ENCODE results near the gene CIRBP. TPM values are rescaled to one million over a fixed set of nuclear protein-coding genes. Genes with fewer than 3 reads are reported as not detected.
A peak's percentile ranks its signal among the peaks of the same experiment; 100 is the strongest.

CIRBP gene
- total and polyA plus RNA-seq, 2 of the 13 experiments (the other 11 are each of a cell fraction or from before 2014, with no cell fraction given) = 133 to 140 TPM

DNA sequence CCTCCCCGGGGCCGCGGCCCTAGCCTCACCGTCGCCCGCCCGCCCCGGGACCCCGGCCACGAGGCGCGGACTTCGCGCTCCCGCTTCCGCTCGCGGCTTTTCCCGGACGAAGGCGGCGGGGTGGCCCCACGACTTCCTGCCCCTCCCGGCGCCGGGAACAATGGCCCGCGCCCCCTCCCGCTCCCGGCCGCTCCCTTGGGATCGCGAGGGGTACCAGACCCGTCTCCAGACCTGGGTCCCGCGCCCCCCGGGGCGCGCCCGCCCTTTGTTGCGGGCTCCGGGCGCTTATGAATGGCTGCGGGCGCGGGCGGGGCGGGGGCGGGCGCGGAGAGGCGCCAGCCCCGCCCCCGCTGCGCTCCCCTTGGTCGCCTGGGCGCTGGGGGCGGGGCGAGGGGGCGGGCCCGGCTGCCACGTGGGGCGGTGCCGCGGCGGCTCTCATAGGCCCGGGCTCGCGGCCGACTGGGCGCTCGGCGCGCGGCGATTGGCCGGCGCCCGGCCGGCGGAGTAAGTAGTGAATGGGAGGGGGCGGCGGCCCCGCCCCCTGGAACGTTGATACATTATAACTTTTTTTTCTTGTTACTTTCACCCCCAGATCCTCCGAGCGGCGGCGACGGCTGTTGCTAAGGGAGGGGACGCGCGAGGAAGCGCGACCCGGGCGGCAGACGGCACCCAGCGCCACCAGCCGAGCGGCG, 19.7 kb upstream of the CIRBP start (continued):
- TF ChIP-seq, protein P1, sequence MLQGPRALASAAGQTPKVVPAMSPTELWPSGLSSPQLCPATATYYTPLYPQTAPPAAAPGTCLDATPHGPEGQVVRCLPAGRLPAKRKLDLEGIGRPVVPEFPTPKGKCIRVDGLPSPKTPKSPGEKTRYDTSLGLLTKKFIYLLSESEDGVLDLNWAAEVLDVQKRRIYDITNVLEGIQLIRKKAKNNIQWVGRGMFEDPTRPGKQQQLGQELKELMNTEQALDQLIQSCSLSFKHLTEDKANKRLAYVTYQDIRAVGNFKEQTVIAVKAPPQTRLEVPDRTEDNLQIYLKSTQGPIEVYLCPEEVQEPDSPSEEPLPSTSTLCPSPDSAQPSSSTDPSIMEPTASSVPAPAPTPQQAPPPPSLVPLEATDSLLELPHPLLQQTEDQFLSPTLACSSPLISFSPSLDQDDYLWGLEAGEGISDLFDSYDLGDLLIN (CRISPR knock-in tag; IDR thresholded peaks at IDR 0.05; ENCODE audit: borderline replicate concordance) = peak; percentile 64; the same call in 1 of the 2 replicates
- no peak for TF ChIP-seq POLR2AphosphoS2 (IDR thresholded peaks at IDR 0.05; ENCODE audit: low read depth, low read length)
- no peak for TF ChIP-seq ZKSCAN5 (CRISPR knock-in tag; IDR thresholded peaks at IDR 0.05)
- TF ChIP-seq RFX5 (IDR thresholded peaks at IDR 0.05; ENCODE audit: low read depth, low read length) = no peak
- TF ChIP-seq ZNF101 (CRISPR knock-in tag; IDR thresholded peaks at IDR 0.05; ENCODE audit: borderline replicate concordance, low read depth) = no peak
- no peak for TF ChIP-seq NFATC3 (CRISPR knock-in tag; IDR thresholded peaks at IDR 0.05)
- TF ChIP-seq, protein P2, sequence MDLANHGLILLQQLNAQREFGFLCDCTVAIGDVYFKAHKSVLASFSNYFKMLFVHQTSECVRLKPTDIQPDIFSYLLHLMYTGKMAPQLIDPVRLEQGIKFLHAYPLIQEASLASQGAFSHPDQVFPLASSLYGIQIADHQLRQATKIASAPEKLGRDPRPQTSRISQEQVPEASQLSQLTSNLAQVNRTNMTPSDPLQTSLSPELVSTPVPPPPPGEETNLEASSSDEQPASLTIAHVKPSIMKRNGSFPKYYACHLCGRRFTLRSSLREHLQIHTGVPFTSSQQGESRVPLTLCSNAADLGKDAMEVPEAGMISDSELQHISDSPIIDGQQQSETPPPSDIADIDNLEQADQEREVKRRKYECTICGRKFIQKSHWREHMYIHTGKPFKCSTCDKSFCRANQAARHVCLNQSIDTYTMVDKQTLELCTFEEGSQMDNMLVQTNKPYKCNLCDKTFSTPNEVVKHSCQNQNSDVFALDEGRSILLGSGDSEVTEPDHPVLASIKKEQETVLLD (CRISPR knock-in tag; IDR thresholded peaks at IDR 0.05; ENCODE audit: low read depth) = peak; percentile 97
- no peak for TF ChIP-seq SP2 (CRISPR knock-in tag; IDR thresholded peaks at IDR 0.05)
- TF ChIP-seq, protein P3, sequence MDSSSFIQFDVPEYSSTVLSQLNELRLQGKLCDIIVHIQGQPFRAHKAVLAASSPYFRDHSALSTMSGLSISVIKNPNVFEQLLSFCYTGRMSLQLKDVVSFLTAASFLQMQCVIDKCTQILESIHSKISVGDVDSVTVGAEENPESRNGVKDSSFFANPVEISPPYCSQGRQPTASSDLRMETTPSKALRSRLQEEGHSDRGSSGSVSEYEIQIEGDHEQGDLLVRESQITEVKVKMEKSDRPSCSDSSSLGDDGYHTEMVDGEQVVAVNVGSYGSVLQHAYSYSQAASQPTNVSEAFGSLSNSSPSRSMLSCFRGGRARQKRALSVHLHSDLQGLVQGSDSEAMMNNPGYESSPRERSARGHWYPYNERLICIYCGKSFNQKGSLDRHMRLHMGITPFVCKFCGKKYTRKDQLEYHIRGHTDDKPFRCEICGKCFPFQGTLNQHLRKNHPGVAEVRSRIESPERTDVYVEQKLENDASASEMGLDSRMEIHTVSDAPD (CRISPR knock-in tag; IDR thresholded peaks at IDR 0.05) = 0 out of 2 replicates have a peak, but pooled peaks have one; percentile 28
- no peak for TF ChIP-seq ZNF44 (CRISPR knock-in tag; IDR thresholded peaks at IDR 0.05)
- no peak for TF ChIP-seq ZNF577 (CRISPR knock-in tag; IDR thresholded peaks at IDR 0.05; ENCODE audit: borderline replicate concordance, low read depth)
- TF ChIP-seq, protein P4, sequence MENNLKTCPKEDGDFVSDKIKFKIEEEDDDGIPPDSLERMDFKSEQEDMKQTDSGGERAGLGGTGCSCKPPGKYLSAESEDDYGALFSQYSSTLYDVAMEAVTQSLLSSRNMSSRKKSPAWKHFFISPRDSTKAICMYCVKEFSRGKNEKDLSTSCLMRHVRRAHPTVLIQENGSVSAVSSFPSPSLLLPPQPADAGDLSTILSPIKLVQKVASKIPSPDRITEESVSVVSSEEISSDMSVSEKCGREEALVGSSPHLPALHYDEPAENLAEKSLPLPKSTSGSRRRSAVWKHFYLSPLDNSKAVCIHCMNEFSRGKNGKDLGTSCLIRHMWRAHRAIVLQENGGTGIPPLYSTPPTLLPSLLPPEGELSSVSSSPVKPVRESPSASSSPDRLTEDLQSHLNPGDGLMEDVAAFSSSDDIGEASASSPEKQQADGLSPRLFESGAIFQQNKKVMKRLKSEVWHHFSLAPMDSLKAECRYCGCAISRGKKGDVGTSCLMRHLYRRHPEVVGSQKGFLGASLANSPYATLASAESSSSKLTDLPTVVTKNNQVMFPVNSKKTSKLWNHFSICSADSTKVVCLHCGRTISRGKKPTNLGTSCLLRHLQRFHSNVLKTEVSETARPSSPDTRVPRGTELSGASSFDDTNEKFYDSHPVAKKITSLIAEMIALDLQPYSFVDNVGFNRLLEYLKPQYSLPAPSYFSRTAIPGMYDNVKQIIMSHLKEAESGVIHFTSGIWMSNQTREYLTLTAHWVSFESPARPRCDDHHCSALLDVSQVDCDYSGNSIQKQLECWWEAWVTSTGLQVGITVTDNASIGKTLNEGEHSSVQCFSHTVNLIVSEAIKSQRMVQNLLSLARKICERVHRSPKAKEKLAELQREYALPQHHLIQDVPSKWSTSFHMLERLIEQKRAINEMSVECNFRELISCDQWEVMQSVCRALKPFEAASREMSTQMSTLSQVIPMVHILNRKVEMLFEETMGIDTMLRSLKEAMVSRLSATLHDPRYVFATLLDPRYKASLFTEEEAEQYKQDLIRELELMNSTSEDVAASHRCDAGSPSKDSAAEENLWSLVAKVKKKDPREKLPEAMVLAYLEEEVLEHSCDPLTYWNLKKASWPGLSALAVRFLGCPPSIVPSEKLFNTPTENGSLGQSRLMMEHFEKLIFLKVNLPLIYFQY (CRISPR knock-in tag; IDR thresholded peaks at IDR 0.05; ENCODE audit: borderline replicate concordance) = no peak; the same call in 1 of the 2 replicates
- TF ChIP-seq PAF1 (CRISPR knock-in tag; IDR thresholded peaks at IDR 0.05) = no peak
- no peak for TF ChIP-seq SMAD1 (CRISPR knock-in tag; IDR thresholded peaks at IDR 0.05; ENCODE audit: borderline replicate concordance, low read depth)
- TF ChIP-seq, protein P5, sequence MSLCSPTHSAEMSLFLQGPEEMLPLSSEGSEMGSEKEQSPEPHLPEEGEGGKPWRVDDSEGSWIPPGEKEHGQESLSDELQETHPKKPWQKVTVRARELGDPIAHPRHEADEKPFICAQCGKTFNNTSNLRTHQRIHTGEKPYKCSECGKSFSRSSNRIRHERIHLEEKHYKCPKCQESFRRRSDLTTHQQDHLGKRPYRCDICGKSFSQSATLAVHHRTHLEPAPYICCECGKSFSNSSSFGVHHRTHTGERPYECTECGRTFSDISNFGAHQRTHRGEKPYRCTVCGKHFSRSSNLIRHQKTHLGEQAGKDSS (CRISPR knock-in tag; IDR thresholded peaks at IDR 0.05; ENCODE audit: borderline replicate concordance, low read depth) = no peak
- TF ChIP-seq RAD51 (IDR thresholded peaks at IDR 0.05; ENCODE audit: borderline replicate concordance) = no peak
- TF ChIP-seq ZNF292 (CRISPR knock-in tag; IDR thresholded peaks at IDR 0.05; ENCODE audit: borderline replicate concordance, low read depth) = no peak

All from HepG2 (cell line).